ENCODE measurements around the gene YWHAH. TPM values are rescaled to one million over a fixed set of nuclear protein-coding genes. Genes with fewer than 3 reads are reported as not detected.
A peak's percentile ranks its signal among the peaks of the same experiment; 100 is the strongest.

Gene YWHAH
- total and polyA plus RNA-seq, 8 donors, result 20.5 to 284 (median 88.5) TPM

DNA sequence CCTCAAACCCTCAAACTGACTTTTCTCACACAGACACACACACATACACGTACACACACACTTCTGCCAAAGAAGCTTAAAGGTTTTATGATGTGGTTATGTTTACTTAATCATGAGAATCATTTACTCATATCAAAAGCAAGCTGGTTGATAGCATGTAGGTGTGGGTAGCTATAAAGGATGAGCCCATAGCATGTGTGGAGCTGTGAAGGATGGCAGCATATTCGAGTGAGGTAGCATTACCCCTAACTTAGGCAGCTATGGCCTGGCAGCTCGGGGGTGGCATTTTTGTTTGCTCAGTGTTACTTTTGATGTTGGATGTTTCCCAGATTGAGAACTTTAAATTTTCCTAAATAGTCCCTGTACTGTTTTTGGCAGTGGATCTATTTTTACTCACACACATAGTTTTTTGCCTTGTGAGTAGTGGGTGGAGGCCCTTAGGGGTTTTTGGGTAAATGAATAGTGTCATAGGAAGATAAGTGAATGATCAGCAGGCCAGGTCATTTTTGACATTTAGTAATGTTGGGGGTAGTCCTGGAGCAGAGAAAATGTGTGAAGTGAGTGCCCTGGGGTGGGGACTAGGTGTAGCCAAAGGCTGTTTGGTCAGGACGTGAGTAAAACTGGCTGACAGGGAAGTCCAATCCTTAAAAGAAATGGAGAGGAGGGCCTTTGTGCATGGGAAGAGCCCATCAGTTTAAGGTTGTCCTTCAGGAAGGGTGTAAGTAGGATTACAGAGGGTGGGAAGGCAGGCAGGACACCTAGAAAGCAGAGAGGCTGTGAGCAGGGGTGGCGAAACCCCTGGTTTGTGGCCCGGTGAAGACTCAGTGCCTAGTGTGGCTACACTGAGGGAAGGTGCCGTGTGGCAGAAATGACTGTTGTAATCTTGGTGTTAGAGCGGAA is 7.1 kb downstream of the YWHAH start:
- 54 to 68% (median 63%) methylated on average over 8 of the region's 8 CpGs for WGBS, 5 donors
- Histone ChIP-seq H3K4me1 (peaks cover 47 to 87% (median 59%) of the 10 kb centered on the region in 4 donors), H3K36me3 (peaks cover 13 to 50% (median 32%) of the 10 kb centered on the region in 4 donors)

DNA sequence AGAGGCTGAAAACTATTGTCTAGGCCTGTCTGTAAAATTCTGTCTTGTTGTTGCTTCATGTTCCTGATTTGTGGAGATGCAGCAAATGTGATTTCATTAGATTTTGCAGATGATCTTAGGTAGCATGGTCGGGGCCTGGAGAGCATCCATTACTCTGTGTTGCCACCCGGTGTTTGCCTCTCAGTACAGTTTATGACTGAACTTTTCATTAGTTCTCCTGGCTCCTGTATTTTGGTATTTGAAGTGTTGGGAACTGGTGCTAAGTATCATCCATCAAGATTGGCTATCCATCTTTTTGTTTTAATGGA is 7.7 kb downstream of the YWHAH start:
- Histone ChIP-seq H3K36me3 (peaks cover 19 to 56% (median 38%) of the 10 kb centered on the region in 4 donors), H3K27ac (peak overlapping the region; percentile 40 to 84 (median 59)), H3K4me3 (no peak overlapping the region), H3K9me3 (no peaks in the 10 kb centered on the region), H3K27me3 (no peaks in the 10 kb centered on the region), H3K4me1 (peaks cover 41 to 81% (median 53%) of the 10 kb centered on the region in 4 donors)
- TF ChIP-seq CTCF (IDR thresholded peaks at IDR 0.05), result no peak
- TF ChIP-seq POLR2AphosphoS5 (IDR thresholded peaks at IDR 0.05), result no peak
- TF ChIP-seq POLR2A (IDR thresholded peaks at IDR 0.05), result no peak
- TF ChIP-seq EP300 (IDR thresholded peaks at IDR 0.05), result no peak
- intact Hi-C loops (cut with DNase I; ENCODE audit: low total_unique reads), result no loop called here
- DNase-seq, result no peak
- 61 to 79% (median 73%) methylated on average over 2 of the region's 2 CpGs for WGBS, 5 donors

More for the DNA sequence above, 7.1 kb downstream of the YWHAH start:
- H3K27ac ChIP-seq, result peak overlapping the region; percentile 40 to 84 (median 59)
- TF ChIP-seq POLR2AphosphoS5 (IDR thresholded peaks at IDR 0.05), result no peak
- TF ChIP-seq EP300 (IDR thresholded peaks at IDR 0.05), result no peak
- no peak for TF ChIP-seq POLR2A (IDR thresholded peaks at IDR 0.05)
- TF ChIP-seq CTCF (IDR thresholded peaks at IDR 0.05), result no peak
- no peaks in the 10 kb centered on the region for H3K9me3 ChIP-seq
- no peaks in the 10 kb centered on the region for H3K27me3 ChIP-seq
- DNase-seq, result no peak
- no peak overlapping the region for H3K4me3 ChIP-seq
- intact Hi-C loops (cut with DNase I; ENCODE audit: low total_unique reads), result no loop called here

DNA sequence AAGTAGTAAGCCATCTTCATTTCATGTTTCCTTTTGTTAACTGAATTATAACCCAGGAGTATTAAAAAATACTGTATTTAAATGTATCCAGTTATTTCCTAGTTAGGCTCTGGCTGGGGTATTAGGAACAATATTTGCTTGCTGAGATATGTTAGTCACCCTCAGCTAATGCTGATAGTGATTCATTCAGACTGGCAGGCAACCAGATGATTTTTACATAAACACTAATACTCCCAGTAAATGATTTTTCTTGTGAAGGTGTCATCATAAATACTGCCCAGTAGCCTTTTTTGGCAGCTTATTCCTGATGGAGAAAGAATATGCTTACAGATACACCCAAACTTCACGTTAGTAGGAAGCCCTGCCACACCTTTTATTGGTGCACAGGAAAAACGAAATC is 8.1 kb downstream of the YWHAH start:
- no peaks in the 10 kb centered on the region for H3K27me3 ChIP-seq
- peak overlapping the region in 4 of 5 donors; percentile 59 to 84 (median 66) for H3K27ac ChIP-seq
- no peak overlapping the region for H3K4me3 ChIP-seq
- no peaks in the 10 kb centered on the region for H3K9me3 ChIP-seq
- intact Hi-C loops (cut with DNase I; ENCODE audit: low total_unique reads), result no loop called here
- DNase-seq, result peak in 1 of 2 donors; percentile 59
- TF ChIP-seq EP300 (IDR thresholded peaks at IDR 0.05) (no peak), CTCF (IDR thresholded peaks at IDR 0.05) (no peak), POLR2A (IDR thresholded peaks at IDR 0.05) (no peak), POLR2AphosphoS5 (IDR thresholded peaks at IDR 0.05) (peak in 2 of 3 donors; percentile 26 to 55)
- WGBS, 5 donors, result 18 to 25% (median 21%) methylated on average over 2 of the region's 2 CpGs
- peaks cover 23 to 59% (median 42%) of the 10 kb centered on the region in 4 donors for H3K36me3 ChIP-seq
- H3K4me1 ChIP-seq, result peaks cover 40 to 80% (median 51%) of the 10 kb centered on the region in 4 donors

GRCh38 chr22:31953261-31953660 is 8.9 kb downstream of the YWHAH start:
- peak overlapping the region in 3 of 5 donors; percentile 59 to 84 (median 74) for H3K27ac ChIP-seq
- no peak for DNase-seq

More at GRCh38 chr22:31953261-31953660, 8.9 kb downstream of the YWHAH start:
- intact Hi-C loops (cut with DNase I; ENCODE audit: low total_unique reads), result no loop called here
- peaks cover 40 to 79% (median 48%) of the 10 kb centered on the region in 4 donors for H3K4me1 ChIP-seq
- H3K4me3 ChIP-seq, result no peak overlapping the region
- H3K27me3 ChIP-seq, result no peaks in the 10 kb centered on the region
- WGBS, 5 donors, result 64 to 80% (median 76%) methylated on average over 3 of the region's 3 CpGs
- TF ChIP-seq EP300 (IDR thresholded peaks at IDR 0.05), result no peak
- no peak for TF ChIP-seq CTCF (IDR thresholded peaks at IDR 0.05)
- TF ChIP-seq POLR2AphosphoS5 (IDR thresholded peaks at IDR 0.05), result no peak
- TF ChIP-seq POLR2A (IDR thresholded peaks at IDR 0.05), result no peak
- no peaks in the 10 kb centered on the region for H3K9me3 ChIP-seq
- peaks cover 22 to 59% (median 44%) of the 10 kb centered on the region in 4 donors for H3K36me3 ChIP-seq

All from stomach (tissue), 9 donors.